ENCODE results near the gene NDUFB7.

- TF ChIP-seq POLR2AphosphoS5 (IDR thresholded peaks at IDR 0.05) (no peak), EP300 (IDR thresholded peaks at IDR 0.05) (no peak)
Observed at GRCh38 chr19:14545716-14546082, 26.2 kb downstream of the NDUFB7 start.
